ENCODE results near the gene ACAA2.

Gene ACAA2

GRCh38 chr18:49846361-49846662 is 33.0 kb upstream of the ACAA2 start:
- DNase-seq (ENCODE audit: low spot score), result no peak
- in situ Hi-C loops (cut with MboI; ENCODE audit: low pct_unique_long_range_greater_than_20kb, low sequenced_read_pairs, unreplicated experiment), result no loop called here
- TF ChIP-seq CTCF (IDR thresholded peaks at IDR 0.05; ENCODE audit: extremely low read depth, insufficient read depth, missing control alignments), result no peak

- TF ChIP-seq CTCF (IDR thresholded peaks at IDR 0.05; ENCODE audit: extremely low read depth, insufficient read depth, missing control alignments), result no peak
- no peak for DNase-seq (ENCODE audit: low spot score)
- in situ Hi-C loops (cut with MboI; ENCODE audit: low pct_unique_long_range_greater_than_20kb, low sequenced_read_pairs, unreplicated experiment), result no loop called here
Measured at GRCh38 chr18:49845629-49846360, 32.5 kb upstream of the ACAA2 start.

- in situ Hi-C loops (cut with MboI; ENCODE audit: low pct_unique_long_range_greater_than_20kb, low sequenced_read_pairs, unreplicated experiment), result no loop called here
- DNase-seq (ENCODE audit: low spot score), result no peak
Measured at GRCh38 chr18:49844903-49845302, 31.6 kb upstream of the ACAA2 start.

GRCh38 chr18:49843778-49844625 is 30.7 kb upstream of the ACAA2 start:
- no peak for TF ChIP-seq CTCF (IDR thresholded peaks at IDR 0.05; ENCODE audit: extremely low read depth, insufficient read depth, missing control alignments)
- in situ Hi-C loops (cut with MboI; ENCODE audit: low pct_unique_long_range_greater_than_20kb, low sequenced_read_pairs, unreplicated experiment), result no loop called here
- DNase-seq (ENCODE audit: low spot score), result no peak

More at GRCh38 chr18:49844903-49845302, 31.6 kb upstream of the ACAA2 start:
- TF ChIP-seq CTCF (IDR thresholded peaks at IDR 0.05; ENCODE audit: extremely low read depth, insufficient read depth, missing control alignments), result no peak

- peak; percentile 4 for DNase-seq (ENCODE audit: low spot score)
- in situ Hi-C loops (cut with MboI; ENCODE audit: low pct_unique_long_range_greater_than_20kb, low sequenced_read_pairs, unreplicated experiment), result no loop called here
- TF ChIP-seq CTCF (IDR thresholded peaks at IDR 0.05; ENCODE audit: extremely low read depth, insufficient read depth, missing control alignments), result no peak
Measured at GRCh38 chr18:49843131-49843530, 29.8 kb upstream of the ACAA2 start.

- peak; percentile 4 for DNase-seq (ENCODE audit: low spot score)
Measured at GRCh38 chr18:49842656-49843055, 29.3 kb upstream of the ACAA2 start.

More at GRCh38 chr18:49842656-49843055, 29.3 kb upstream of the ACAA2 start:
- no peak for TF ChIP-seq CTCF (IDR thresholded peaks at IDR 0.05; ENCODE audit: extremely low read depth, insufficient read depth, missing control alignments)
- in situ Hi-C loops (cut with MboI; ENCODE audit: low pct_unique_long_range_greater_than_20kb, low sequenced_read_pairs, unreplicated experiment), result no loop called here

Data from GM13977 (cell line).